Measurements from ENCODE around the gene KRTAP19-2. TPM values are rescaled to one million over a fixed set of nuclear protein-coding genes. Genes with fewer than 3 reads are reported as not detected.
"Not testable (repeated sequence)": the region's sequence is repeated elsewhere in the genome, so short reads cannot be mapped to it uniquely, and the experiment has no call there.

The KRTAP19-2 gene, protein sequence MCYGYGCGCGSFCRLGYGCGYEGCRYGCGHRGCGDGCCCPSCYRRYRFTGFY
- total RNA-seq: not detected in 2 replicates

DNA sequence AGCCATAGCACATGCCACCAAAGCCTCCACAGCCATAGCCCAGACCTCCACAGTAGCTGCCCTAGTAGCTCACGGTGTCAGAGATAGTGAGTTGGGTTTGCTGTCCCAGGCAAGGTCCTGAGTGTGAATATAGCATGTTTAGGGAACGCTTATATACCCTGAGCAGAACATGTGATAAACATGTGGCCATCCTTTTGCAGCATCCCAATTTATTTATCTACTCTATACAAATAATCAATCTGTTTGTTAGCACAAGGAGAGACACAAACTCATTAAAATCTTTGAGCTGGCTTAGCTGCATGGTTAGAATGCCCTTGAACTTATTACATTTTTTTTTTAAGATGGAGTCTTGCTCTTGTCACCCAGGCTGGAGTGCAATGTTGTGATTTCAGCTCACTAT lies at the start of gene KRTAP19-2:
KRTAP19-2 (minus strand) TSS at position 101 of the 400 bp plus-strand sequence; CDS start at position 13, 88 bp downstream.
- DNase-seq (ENCODE audit: low read depth, low spot score): no peak

GRCh38 chr21:30518876-30519275 lies 31.6 kb upstream of the KRTAP19-2 start:
- DNase-seq (ENCODE audit: low read depth, low spot score): no peak

DNA sequence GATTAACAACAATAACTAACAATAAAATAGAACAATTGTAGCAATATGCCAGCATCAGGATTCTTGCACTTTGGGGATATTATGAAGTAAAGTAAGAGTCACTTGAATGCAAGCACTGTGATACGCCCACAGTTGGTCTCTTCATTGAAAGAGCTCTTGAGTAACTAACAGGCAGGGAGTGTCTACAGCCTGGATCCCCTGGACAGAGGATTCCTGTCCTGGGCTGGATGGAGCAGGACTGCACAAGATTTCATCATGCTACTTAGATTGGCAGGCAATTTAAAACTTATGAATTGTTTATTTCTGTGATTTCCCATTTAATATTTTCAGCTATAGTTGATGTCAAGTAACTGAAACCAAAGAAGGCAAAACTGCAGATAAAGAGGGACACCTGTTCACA lies 28.4 kb upstream of the KRTAP19-2 start:
- no peak for DNase-seq (ENCODE audit: low read depth, low spot score)

GRCh38 chr21:30505621-30506205 lies 18.5 kb upstream of the KRTAP19-2 start:
- DNase-seq (ENCODE audit: low read depth, low spot score): not testable (repeated sequence)

DNA sequence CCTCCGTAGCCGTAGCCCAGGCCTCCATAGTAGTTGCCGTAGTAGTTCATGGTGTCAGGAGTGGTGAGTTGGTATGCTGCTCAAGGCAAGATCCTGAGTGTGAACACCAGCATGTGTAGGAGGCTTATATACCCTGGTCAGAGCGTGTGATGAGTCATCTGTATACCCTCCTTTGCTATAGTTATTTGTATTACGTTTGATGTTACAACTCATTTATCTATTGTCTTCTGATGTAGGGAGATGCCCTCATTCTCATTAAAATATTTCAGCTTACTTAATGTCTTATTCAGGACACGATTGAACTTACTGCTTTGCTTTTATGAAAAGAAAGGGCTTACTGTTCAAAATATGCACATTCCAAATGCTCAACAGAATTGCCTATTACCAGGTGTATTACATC lies 14.8 kb upstream of the KRTAP19-2 start, which contains the start of gene KRTAP19-5:
KRTAP19-5 (minus strand) TSS at position 101 of the 400 bp plus-strand sequence; CDS start at position 50, 51 bp downstream.
- no peak for DNase-seq (ENCODE audit: low read depth, low spot score)

- no peak for DNase-seq (ENCODE audit: low read depth, low spot score)
Measured at GRCh38 chr21:30497065-30497464, 9.8 kb upstream of the KRTAP19-2 start, which contains the start of gene KRTAP19-4. TSS of gene KRTAP19-4 (minus strand) at chr21:30497165. CDS start at chr21:30497110, 55 bp downstream.

- no peak for DNase-seq (ENCODE audit: low read depth, low spot score)
Measured at GRCh38 chr21:30491963-30492428, 4.8 kb upstream of the KRTAP19-2 start, which contains the start of gene KRTAP19-3. TSS of gene KRTAP19-3 (minus strand) at chr21:30492013. CDS start at chr21:30491957, 56 bp downstream.

GRCh38 chr21:30486180-30486579 lies 1.1 kb downstream of the KRTAP19-2 start:
- no peak for DNase-seq (ENCODE audit: low read depth, low spot score)

DNA sequence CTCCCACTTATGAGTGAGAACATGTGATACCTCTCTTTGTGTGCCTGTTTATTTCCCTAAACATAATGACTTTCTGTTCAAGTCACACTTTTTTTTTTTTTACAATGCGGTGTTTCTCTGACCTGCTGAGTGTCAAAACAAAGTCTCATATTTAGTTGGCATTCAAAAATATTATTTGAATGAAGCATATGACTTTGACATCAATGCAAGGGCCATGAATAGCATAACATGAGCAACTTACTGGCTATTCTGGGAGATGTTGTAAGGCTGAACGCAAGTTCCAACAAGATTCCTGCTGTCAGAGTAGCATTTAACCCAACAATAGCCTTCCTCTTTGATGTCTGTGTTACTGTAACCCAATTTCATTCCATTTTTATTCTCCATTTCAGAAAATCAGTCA lies 5.1 kb downstream of the KRTAP19-2 start:
- no peak for DNase-seq (ENCODE audit: low read depth, low spot score)

GRCh38 chr21:30480145-30480544 lies 7.1 kb downstream of the KRTAP19-2 start, which contains the start of gene KRTAP19-1:
TSS of gene KRTAP19-1 (minus strand) at chr21:30480367. CDS start at chr21:30480317, 50 bp downstream.
- DNase-seq (ENCODE audit: low read depth, low spot score): no peak

DNA sequence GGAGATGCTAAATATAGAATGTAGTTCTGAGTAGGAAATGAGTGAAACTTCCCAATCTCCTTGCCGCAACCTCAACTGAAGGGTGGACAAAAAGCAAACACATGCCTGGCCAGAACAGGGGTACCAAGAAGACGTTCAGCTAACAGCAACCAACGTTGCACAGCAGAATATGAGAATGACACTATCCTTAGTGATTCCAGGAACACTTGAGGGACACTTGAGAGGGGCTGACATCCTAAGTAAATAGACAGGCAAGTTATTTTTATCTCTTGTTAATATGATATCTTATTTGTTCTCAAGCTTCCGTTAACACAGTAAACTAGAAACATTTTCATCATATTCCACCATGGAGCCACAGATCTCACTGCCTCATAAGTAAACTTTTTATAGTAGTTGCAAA lies 8.0 kb downstream of the KRTAP19-2 start:
- no peak for DNase-seq (ENCODE audit: low read depth, low spot score)

DNA sequence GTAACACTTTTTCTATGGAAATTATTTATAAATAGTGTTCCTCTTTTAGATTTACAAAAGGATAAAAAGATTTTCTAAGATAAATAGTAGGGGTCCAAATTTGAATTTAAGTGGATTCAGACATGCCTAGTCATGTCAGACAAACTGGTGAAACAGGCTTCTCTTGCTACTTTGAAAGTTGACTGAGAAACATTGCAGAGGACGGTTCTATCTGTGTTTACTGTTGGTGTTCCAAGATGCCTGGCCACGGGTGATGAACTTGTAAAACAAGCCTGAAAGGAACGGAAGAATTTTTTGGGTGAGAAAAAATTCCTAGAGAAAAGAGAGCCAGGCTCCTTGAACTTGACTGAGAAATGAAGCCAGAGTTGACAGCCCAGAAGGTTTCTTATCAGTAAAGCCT lies 9.2 kb downstream of the KRTAP19-2 start:
- no peak for DNase-seq (ENCODE audit: low read depth, low spot score)

GRCh38 chr21:30468900-30469714 lies 18.1 kb downstream of the KRTAP19-2 start:
- no peak for DNase-seq (ENCODE audit: low read depth, low spot score)

DNA sequence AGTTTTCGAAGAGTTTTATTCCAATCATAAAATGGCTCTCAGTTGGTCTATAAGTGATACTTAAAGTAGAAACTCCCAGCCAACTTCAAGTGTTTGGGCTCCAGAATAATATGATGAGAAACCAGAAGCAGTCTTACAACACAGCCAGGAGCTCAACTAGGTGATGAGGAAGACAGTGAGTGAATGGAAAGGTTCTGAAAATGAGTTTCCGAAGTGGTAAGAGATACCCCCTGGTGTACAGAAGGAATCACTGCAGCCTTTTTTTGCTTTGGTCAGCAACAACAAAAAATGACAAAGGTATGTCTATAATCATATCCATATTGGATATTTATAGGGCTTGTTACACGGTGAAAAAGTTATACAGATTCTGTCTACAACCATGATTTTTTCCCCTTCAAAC lies 23.5 kb downstream of the KRTAP19-2 start:
- DNase-seq (ENCODE audit: low read depth, low spot score): no peak

DNA sequence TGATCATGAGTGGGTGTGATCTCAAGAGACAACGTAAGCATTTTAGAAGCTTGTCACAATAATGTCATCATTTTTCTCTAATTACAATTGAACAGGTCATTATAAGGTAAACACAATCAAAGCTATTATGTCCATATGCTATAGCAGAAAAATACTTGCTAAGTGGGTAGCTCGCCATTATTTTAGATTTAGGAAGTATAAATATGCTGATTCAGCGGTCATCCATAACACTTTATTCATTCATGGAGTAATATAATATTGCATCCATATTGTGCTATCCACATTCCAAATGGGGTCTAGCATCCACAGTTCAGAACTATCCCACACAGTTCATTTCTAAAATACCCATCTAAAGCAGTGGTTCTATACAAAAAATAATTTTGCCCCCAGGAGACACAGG lies 38.7 kb downstream of the KRTAP19-2 start:
- no peak for DNase-seq (ENCODE audit: low read depth, low spot score)

GRCh38 chr21:30447056-30447455 lies 40.2 kb downstream of the KRTAP19-2 start:
- DNase-seq (ENCODE audit: low read depth, low spot score): no peak

- DNase-seq (ENCODE audit: low read depth, low spot score): no peak
Measured at GRCh38 chr21:30444204-30444603, 43.0 kb downstream of the KRTAP19-2 start.

- DNase-seq (ENCODE audit: low read depth, low spot score): no peak
Measured at GRCh38 chr21:30443226-30443625, 44.0 kb downstream of the KRTAP19-2 start.

DNA sequence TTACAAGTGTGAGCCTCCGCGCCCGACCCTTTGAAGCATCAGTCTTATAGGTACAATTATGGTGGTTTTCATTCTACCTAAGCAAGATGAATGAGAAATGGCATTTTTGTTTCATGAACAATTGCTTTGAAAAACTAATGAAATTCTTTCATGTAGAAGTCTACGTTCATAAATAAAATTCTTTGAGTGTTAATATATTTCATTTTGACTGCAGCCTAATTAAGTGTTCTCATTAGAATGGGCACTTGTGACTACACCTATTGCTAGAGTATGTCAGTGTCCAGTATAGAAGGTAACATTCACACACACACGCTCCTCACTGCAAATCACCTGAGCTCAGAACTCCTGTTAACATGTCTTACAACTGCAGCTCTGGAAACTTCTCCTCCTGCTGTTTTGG lies 47.3 kb downstream of the KRTAP19-2 start, which contains the start of gene KRTAP15-1:
KRTAP15-1 (plus strand) TSS at position 301 of the 400 bp plus-strand sequence; CDS start at position 354, 53 bp downstream.
- DNase-seq (ENCODE audit: low read depth, low spot score): no peak

Data from pulmonary artery endothelial cell (primary cell).